HuH-7.5 (cell line): ENCODE results near the gene CD40.

ENCODE experiments used
- DNase-seq: peaks from one replicate; pipeline ENCODE4 v3.0.0; 2011; ENCODE audit warnings: low spot score

The CD40 gene

DNA sequence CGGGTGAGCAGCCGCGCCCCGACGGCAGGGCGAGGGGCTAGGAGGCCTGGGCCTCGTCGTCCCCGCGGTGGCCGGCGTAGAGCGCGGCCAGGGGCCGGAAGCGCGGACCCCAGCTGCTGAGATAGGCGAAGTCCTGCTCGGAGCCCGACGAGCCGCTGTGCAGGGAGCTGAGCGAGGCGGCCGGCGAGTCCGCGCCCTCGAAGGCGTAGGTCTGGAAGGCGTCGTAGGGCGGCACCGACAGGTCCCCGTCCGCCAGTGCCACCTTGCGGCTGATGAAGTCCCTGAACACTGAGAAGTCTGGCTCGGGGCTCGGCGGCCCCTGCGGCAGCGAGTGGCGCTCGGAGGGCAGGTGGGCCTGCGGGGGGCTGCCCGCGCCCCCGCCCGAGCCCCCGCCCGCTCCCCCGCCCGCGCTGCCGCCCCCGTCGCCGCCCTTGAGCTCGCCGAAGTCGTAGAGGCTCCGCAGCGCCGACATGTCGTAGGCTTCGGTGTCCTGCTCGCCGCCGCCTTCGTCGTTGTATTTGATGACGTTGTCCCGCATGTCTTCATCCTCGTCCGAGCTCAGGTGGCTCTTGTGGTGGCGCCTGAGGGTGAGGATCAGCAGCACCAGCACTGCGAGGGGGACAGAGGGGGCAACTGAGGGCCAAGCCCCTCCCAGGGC is 56.5 kb downstream of the CD40 start:
- peak; percentile 84 for DNase-seq

DNA sequence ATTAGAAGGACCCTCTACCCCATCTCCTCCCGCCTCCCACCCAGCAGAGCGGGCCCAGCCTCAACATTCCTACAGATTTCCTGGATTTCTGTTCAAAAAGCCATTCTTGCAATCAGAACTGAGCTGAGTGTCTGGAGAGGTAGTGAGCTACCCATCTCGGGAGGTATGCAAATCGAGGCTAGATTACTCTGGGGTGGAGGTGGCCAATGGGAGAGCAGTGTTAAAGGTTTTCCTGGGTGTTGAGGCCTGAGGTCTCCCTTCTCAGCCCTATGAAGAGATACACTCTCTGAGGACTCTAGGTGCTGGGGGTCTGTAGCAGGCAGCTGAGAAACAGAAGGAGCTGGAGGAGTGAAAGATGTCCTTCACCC is 57.0 kb downstream of the CD40 start:
- no peak for DNase-seq

DNA sequence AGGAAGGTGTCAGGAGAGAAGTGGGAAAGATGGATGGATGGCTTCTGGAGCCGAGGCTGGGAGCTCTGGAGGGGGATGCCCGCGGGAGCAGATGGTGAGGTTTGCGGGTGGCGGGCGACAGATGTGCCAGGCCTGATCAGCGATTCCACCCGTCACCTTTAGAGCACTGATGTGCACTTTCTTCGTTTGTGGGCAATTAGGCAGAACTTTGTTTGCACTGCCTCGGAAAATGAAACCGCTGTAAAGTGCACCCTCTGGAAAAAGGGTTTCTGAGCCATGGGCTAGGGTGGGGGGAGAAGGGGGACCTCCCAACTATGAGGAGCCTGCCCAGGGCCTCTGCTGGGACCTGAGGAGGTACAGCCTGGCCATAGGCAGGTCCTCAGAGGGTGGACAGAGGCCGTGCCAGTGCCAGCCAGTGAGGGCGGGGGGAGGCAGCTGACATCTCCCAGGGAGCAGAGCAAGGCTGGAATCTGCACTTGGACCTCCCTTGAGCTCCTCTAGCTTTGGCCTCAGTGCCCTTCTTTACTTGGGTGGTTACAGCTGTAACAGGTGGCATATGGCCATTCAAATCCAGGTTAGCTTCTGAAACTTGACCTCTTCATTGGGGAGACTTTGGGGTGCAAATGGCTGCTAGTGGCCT is 58.7 kb downstream of the CD40 start:
- DNase-seq = no peak

DNA sequence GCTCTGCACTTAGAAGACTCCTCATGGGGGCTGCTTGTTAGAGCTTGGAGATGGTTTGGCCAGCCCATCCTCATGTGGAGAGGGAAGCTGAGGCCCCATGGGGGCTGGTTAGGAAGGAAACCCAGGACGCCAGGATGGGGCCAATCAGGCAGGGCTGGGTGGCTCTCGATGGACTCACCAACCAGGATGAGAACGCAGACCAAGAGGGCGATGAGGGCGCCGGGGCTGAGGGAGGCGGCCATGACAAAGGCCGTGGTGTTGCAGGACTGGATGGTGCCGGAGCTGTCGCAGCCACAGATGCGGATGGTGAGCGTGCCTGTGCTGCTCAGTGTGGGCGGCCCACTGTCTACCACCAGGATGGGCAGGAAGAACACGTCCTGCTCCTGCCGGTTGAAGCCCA is 59.7 kb downstream of the CD40 start:
- DNase-seq = no peak

DNA sequence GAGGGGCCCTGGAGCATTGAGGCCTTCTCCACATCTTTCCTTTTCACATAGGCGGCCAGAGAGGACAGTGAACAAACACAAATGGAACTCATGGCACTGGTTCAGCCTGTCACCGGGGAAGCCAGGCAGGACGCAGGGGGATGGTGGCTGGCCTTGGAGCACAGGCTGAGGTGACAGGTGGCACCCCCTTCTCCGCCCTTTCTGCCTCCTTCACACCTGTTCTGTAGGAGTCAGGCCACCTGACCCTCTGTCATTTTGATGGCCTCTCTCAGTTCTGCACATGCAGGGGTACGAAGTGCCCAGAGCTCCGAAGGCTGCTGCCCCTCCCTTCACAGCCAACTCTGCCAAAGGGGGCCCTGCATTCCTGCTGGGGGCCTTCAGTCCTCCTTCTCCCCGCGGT is 60.8 kb downstream of the CD40 start:
- DNase-seq = no peak
